Ishikawa (cell line): ENCODE measurements around the gene MAN2B2.

Experiments
- CEBPB ChIP-seq: IDR thresholded peaks from 2 replicates; pipeline ENCODE4 v1.6.1; 2012
- EP300 ChIP-seq: IDR thresholded peaks from 2 replicates; pipeline ENCODE4 v1.6.1; 2012; ENCODE audit warnings: borderline replicate concordance
- FOXM1 ChIP-seq: IDR thresholded peaks from 2 replicates; pipeline ENCODE4 v1.6.1; 2012; ENCODE audit warnings: low read depth, borderline replicate concordance
- RAD21 ChIP-seq: IDR thresholded peaks from 2 replicates; pipeline ENCODE4 v1.6.1; 2012; ENCODE audit warnings: low read depth
- TAF1 ChIP-seq: IDR thresholded peaks from 2 replicates; pipeline ENCODE4 v1.6.1; 2012; ENCODE audit warnings: low read depth, mild to moderate bottlenecking
- TCF12 ChIP-seq: IDR thresholded peaks from 2 replicates; pipeline ENCODE4 v1.6.1; 2012; ENCODE audit warnings: low read depth
- TEAD4 ChIP-seq: IDR thresholded peaks from 2 replicates; pipeline ENCODE4 v1.6.1; 2012
- YY1 ChIP-seq: IDR thresholded peaks from 2 replicates; pipeline ENCODE4 v1.6.1; 2012; ENCODE audit warnings: low read depth
- TF ChIP-seq, protein P1 (sequence below): IDR thresholded peaks from 2 replicates; pipeline ENCODE4 v1.6.1; 2012
- TF ChIP-seq, protein P2 (sequence below): IDR thresholded peaks from 2 replicates; pipeline ENCODE4 v1.6.1; 2012; ENCODE audit warnings: low read depth, mild to moderate bottlenecking

DNA sequence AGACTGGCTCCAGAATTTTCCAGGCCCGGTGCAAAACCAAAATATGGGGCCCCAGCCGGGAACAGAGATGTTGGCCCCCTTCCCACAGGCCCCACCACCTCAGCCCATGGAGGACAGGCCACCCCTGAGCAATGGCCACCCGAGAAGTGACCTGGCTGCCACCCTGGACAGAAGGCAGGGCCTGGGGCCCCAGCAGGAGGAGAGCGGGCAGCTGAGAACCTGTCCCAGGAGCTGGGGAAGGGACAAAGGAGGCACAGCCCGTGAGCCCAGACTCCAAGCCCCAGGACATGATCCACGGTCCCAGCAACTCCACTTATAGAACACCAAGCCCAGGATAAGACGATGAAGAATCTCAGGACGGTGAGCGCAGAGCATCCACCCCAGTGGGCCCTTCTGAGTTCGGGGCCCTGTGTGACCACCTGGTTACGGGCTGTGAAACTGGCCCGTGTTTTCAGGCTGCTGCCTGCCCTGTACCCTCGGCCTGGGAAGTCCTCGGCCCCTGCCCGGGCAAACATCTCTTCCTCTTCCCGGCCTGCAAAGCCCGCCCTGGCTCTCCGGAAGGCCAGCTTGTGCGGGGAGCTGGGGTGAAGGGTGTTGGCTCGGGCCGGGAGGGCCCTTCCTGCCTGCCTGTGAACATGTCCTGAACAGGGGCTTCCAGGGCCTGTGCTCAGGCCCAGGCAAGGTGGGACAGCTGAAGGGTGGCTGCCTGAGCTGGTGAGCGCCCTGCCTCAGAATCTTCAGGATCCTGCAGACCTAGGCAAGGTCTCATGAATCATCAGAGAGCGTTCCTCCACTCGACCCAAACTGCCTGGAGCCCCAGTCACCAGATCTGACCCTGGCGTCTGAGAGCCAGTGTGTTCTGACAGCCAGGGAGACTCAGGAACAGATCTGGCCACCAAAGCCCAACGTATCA, 47.0 kb upstream of the MAN2B2 start:
- TF ChIP-seq TCF12, result no peak
- TF ChIP-seq, protein P1, sequence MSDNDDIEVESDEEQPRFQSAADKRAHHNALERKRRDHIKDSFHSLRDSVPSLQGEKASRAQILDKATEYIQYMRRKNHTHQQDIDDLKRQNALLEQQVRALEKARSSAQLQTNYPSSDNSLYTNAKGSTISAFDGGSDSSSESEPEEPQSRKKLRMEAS, result no peak
- no peak for TF ChIP-seq EP300
- TF ChIP-seq CEBPB, result no peak
- no peak for TF ChIP-seq TAF1
- TF ChIP-seq, protein P2, sequence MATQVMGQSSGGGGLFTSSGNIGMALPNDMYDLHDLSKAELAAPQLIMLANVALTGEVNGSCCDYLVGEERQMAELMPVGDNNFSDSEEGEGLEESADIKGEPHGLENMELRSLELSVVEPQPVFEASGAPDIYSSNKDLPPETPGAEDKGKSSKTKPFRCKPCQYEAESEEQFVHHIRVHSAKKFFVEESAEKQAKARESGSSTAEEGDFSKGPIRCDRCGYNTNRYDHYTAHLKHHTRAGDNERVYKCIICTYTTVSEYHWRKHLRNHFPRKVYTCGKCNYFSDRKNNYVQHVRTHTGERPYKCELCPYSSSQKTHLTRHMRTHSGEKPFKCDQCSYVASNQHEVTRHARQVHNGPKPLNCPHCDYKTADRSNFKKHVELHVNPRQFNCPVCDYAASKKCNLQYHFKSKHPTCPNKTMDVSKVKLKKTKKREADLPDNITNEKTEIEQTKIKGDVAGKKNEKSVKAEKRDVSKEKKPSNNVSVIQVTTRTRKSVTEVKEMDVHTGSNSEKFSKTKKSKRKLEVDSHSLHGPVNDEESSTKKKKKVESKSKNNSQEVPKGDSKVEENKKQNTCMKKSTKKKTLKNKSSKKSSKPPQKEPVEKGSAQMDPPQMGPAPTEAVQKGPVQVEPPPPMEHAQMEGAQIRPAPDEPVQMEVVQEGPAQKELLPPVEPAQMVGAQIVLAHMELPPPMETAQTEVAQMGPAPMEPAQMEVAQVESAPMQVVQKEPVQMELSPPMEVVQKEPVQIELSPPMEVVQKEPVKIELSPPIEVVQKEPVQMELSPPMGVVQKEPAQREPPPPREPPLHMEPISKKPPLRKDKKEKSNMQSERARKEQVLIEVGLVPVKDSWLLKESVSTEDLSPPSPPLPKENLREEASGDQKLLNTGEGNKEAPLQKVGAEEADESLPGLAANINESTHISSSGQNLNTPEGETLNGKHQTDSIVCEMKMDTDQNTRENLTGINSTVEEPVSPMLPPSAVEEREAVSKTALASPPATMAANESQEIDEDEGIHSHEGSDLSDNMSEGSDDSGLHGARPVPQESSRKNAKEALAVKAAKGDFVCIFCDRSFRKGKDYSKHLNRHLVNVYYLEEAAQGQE, result no peak
- no peak for TF ChIP-seq RAD21
- no peak for TF ChIP-seq FOXM1
- TF ChIP-seq TEAD4, result no peak
- TF ChIP-seq YY1, result no peak
